Measurements from ENCODE around the gene RFPL3. TPM values are rescaled to one million over a fixed set of nuclear protein-coding genes. Genes with fewer than 3 reads are reported as not detected.

The RFPL3 gene
- total and polyA plus RNA-seq, 2 of the 13 experiments (the other 11 are each of a cell fraction or from before 2014, with no cell fraction given) = not detected

GRCh38 chr22:32378707-32379272, 21.1 kb downstream of the RFPL3 start (continued):
- TF ChIP-seq ZNF276 (CRISPR knock-in tag; IDR thresholded peaks at IDR 0.05; ENCODE audit: low read depth) (0 out of 2 replicates have a peak, but pooled peaks have one; percentile 40), TEAD3 (CRISPR knock-in tag; optimal IDR thresholded peaks at IDR 0.05; ENCODE audit: borderline replicate concordance) (no peak), PHF5A (CRISPR knock-in tag; IDR thresholded peaks at IDR 0.05; ENCODE audit: low read depth, unreplicated experiment) (no peak), ATM (IDR thresholded peaks at IDR 0.05; ENCODE audit: borderline replicate concordance) (no peak), LCORL (IDR thresholded peaks at IDR 0.05) (no peak), LCORL (CRISPR knock-in tag; IDR thresholded peaks at IDR 0.05) (no peak), FIP1L1 (IDR thresholded peaks at IDR 0.05; ENCODE audit: borderline replicate concordance, insufficient read depth, low read depth, low read length) (no peak), BCLAF1 (IDR thresholded peaks at IDR 0.05) (no peak), ZNF510 (CRISPR knock-in tag; IDR thresholded peaks at IDR 0.05; ENCODE audit: low read depth) (no peak), ZZZ3 (CRISPR knock-in tag; IDR thresholded peaks at IDR 0.05; ENCODE audit: borderline replicate concordance) (0 out of 2 replicates have a peak, but pooled peaks have one; percentile 51), RAD21 (CRISPR knock-in tag; IDR thresholded peaks at IDR 0.05) (peak; percentile 78), SKI (IDR thresholded peaks at IDR 0.05; ENCODE audit: partially characterized antibody) (no peak), SOX6 (IDR thresholded peaks at IDR 0.05) (no peak), SOX6 (CRISPR knock-in tag; IDR thresholded peaks at IDR 0.05) (0 out of 2 replicates have a peak, but pooled peaks have one; percentile 17), ZHX2 (IDR thresholded peaks at IDR 0.05; ENCODE audit: low read depth) (no peak), ZHX2 (CRISPR knock-in tag; IDR thresholded peaks at IDR 0.05; ENCODE audit: borderline replicate concordance) (no peak), TAF1 (CRISPR knock-in tag; IDR thresholded peaks at IDR 0.05) (no peak), MAFK (conservative IDR thresholded peaks at IDR 0.05 in 1 of 2, IDR thresholded peaks at IDR 0.05 in 1 of 2; ENCODE audit: low read length in 2 of 2) (no peak), RXRA (CRISPR knock-in tag; IDR thresholded peaks at IDR 0.05) (no peak), EZH2 (conservative IDR thresholded peaks at IDR 0.05; ENCODE audit: low read depth, low read length) (no peak), MTA1 (CRISPR knock-in tag; IDR thresholded peaks at IDR 0.05; ENCODE audit: borderline replicate concordance) (no peak), STAG1 (CRISPR knock-in tag; IDR thresholded peaks at IDR 0.05) (peak; percentile 75)

All from HepG2 (cell line).